Neutrophil (primary cell): ENCODE data around the gene RBFOX2.
A peak's percentile ranks its signal among the peaks of the same experiment; 100 is the strongest.

ENCODE experiments used
- H3K27ac ChIP-seq: fragments of 200-600 bp; sonication (generic); 2 replicates; pipeline ENCODE4 v1.5.1; 2016; ENCODE audit warnings: mild to moderate bottlenecking, moderate library complexity
- H3K27me3 ChIP-seq: fragments of 200-600 bp; sonication (generic); 2 replicates; pipeline ENCODE4 v1.6.0; 2016; ENCODE audit warnings: mild to moderate bottlenecking
- H3K36me3 ChIP-seq: fragments of 200-600 bp; sonication (generic); 2 replicates; pipeline ENCODE4 v1.5.1; 2017
- H3K4me1 ChIP-seq, 2 experiments: fragments of 200-600 bp in 1 of 2; sonication (generic) in 1 of 2; 1 replicate in 1 of 2; 2 replicates in 1 of 2; pipeline versions ENCODE4 v1.5.1 to v1.6.1; 2013 to 2016; ENCODE audit warnings: low read depth in 1 of 2, low read length in 1 of 2, mild to moderate bottlenecking in 1 of 2, moderate library complexity in 1 of 2; ENCODE audit not compliant: control insufficient read depth in 1 of 2, insufficient read depth in 1 of 2
- H3K4me3 ChIP-seq, 2 experiments: fragments of 200-600 bp in 1 of 2; sonication (generic) in 1 of 2; 1 replicate in 1 of 2; 2 replicates in 1 of 2; pipeline ENCODE4 v1.5.1; 2013 to 2016; ENCODE audit warnings: low read depth in 1 of 2, low read length in 1 of 2, mild to moderate bottlenecking in 1 of 2, moderate library complexity in 1 of 2
- H3K9me3 ChIP-seq: fragments of 200-600 bp; sonication (generic); 2 replicates; pipeline ENCODE4 v1.5.1; 2016
- CTCF ChIP-seq: fragments of 200-600 bp; sonication (generic); IDR thresholded peaks from 2 replicates; pipeline ENCODE4 v1.5.1; 2016; ENCODE audit warnings: antibody characterized with exemption

The RBFOX2 gene

GRCh38 chr22:36069368-36069767, 40.7 kb upstream of the RBFOX2 start:
- peaks cover 7 to 10% of the 10 kb centered on the region in 2 experiments for H3K4me1 ChIP-seq
- H3K9me3 ChIP-seq, result no peaks in the 10 kb centered on the region
- H3K36me3 ChIP-seq, result no peaks in the 10 kb centered on the region
- H3K27ac ChIP-seq, result no peak overlapping the region
- H3K4me3 ChIP-seq, result no peak overlapping the region
- no peak for TF ChIP-seq CTCF
- peaks cover 27% of the 10 kb centered on the region for H3K27me3 ChIP-seq

GRCh38 chr22:36068776-36069344, 40.2 kb upstream of the RBFOX2 start:
- no peak overlapping the region for H3K4me3 ChIP-seq
- H3K4me1 ChIP-seq, result peaks cover 7 to 10% of the 10 kb centered on the region in 2 experiments
- no peak for TF ChIP-seq CTCF
- H3K9me3 ChIP-seq, result no peaks in the 10 kb centered on the region
- peaks cover 32% of the 10 kb centered on the region for H3K27me3 ChIP-seq
- H3K27ac ChIP-seq, result no peak overlapping the region
- no peaks in the 10 kb centered on the region for H3K36me3 ChIP-seq

- peaks cover 7 to 10% of the 10 kb centered on the region in 2 experiments for H3K4me1 ChIP-seq
- H3K9me3 ChIP-seq, result no peaks in the 10 kb centered on the region
- no peaks in the 10 kb centered on the region for H3K36me3 ChIP-seq
- peaks cover 35% of the 10 kb centered on the region for H3K27me3 ChIP-seq
- TF ChIP-seq CTCF, result no peak
- no peak overlapping the region for H3K4me3 ChIP-seq
- no peak overlapping the region for H3K27ac ChIP-seq
Observed at GRCh38 chr22:36067235-36067558, 38.6 kb upstream of the RBFOX2 start.

- H3K9me3 ChIP-seq, result no peaks in the 10 kb centered on the region
- peak overlapping the region; percentile 24 to 46 for H3K4me3 ChIP-seq
- no peak overlapping the region for H3K27ac ChIP-seq
- H3K36me3 ChIP-seq, result no peaks in the 10 kb centered on the region
- peaks cover 7 to 10% of the 10 kb centered on the region in 2 experiments for H3K4me1 ChIP-seq
- TF ChIP-seq CTCF, result peak; percentile 62
- peaks cover 35% of the 10 kb centered on the region for H3K27me3 ChIP-seq
Observed at GRCh38 chr22:36065775-36066544, 37.3 kb upstream of the RBFOX2 start.

- Histone ChIP-seq H3K4me1 (peaks cover 7 to 10% of the 10 kb centered on the region in 2 experiments), H3K9me3 (no peaks in the 10 kb centered on the region), H3K4me3 (no peak overlapping the region), H3K36me3 (no peaks in the 10 kb centered on the region), H3K27me3 (peaks cover 35% of the 10 kb centered on the region), H3K27ac (no peak overlapping the region)
- no peak for TF ChIP-seq CTCF
Observed at GRCh38 chr22:36065462-36065774, 36.8 kb upstream of the RBFOX2 start.
